ENCODE measurements around the gene TWNK. TPM values are rescaled to one million over a fixed set of nuclear protein-coding genes. Genes with fewer than 3 reads are reported as not detected.

The TWNK gene
- polyA plus RNA-seq, 4 donors: 14.5 to 15.6 (median 15.1) TPM

DNA sequence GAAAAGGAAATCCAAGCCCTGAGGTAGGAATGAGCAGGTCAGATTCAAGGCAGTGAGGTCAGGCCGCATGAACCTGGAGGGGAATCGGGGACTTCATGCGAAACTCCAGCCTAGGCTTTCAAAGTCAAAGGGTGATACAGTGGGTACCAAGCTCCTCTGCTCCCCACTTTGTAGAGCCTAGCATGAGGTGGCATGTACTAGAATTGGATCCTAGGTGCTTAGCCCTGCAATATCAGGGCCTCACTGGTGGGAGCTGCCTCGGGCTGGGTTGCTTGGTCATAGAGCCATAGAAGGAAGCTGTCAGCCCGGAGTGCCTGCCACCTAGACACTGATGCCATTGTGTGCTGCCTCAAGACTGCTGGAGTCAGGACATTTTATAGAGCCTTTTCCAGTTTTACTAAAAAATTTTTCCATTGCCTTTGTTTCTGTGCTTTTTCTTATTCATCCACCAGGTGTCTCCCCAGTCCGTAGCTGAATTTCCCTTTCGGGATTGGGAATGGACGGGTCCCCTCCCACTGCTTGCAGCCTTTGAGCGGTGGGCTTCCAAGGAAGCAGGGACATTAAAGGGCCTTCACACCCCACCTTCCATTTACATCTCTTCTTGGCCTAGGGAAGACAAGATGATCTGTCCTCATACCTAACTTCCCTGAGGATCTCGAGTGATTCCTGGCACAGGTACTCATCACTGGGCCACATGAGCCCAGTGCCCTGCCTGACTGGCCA lies 6.8 kb downstream of the TWNK start:
- DNase-seq (ENCODE audit: low read depth in 4 of 4, low spot score in 2 of 4): peak in 1 of 4 donors; percentile 61

DNA sequence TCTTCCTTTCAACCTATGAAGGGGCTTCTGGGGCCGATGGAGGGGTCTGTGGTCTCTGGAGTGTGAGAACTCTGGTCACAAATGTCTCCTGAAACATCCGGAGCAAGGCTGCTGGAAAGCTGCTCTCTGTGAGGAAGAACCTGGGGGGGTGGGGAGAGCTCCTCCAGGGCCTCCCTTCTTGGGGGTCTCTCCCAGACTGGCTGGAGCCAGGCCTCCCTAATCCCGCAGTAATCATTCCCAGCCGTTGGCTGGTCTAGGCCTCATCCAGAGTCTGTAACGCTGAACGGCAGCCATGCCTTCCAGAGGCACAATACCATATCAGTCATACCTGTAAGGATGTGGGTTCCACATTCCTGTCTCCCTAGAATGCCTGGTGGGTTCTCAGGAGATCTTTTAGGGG lies 7.8 kb downstream of the TWNK start:
- DNase-seq (ENCODE audit: low read depth in 4 of 4, low spot score in 2 of 4): no peak

DNA sequence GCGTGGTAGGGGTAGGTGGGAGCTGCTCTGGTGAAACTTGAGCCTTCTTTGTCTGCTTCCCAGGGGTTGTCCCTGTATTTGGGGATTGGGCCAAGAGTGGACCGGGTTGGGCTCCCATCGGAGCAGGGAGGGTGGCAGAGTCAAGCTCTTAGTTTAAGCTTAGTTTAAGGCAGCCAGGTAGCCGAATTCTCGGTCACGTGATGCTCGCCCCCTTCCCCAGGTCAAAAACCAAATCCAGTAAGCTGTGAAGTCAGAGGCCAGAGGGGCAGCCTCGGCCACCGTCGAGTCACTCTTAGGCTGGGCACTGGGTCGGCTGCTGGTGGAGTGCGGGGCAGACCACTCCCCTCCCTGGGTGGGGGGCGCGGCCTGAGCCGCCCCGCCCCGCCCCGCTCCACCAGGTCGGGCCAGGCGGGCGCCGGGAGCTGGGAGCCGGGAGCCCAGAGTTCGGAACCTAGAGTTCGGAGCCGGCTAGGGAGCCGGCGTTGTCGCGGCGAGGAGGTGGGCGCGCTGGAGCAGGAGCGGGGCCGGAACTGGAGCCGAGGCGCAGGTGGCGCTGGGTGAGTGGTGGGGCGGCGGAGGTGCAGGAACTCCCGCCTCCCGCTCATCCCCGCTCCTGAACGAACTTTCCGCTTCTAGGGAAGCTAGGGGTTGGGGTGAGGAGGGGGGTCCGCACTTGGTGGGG lies 9.5 kb downstream of the TWNK start:
- DNase-seq (ENCODE audit: low read depth in 4 of 4, low spot score in 2 of 4): no peak

DNA sequence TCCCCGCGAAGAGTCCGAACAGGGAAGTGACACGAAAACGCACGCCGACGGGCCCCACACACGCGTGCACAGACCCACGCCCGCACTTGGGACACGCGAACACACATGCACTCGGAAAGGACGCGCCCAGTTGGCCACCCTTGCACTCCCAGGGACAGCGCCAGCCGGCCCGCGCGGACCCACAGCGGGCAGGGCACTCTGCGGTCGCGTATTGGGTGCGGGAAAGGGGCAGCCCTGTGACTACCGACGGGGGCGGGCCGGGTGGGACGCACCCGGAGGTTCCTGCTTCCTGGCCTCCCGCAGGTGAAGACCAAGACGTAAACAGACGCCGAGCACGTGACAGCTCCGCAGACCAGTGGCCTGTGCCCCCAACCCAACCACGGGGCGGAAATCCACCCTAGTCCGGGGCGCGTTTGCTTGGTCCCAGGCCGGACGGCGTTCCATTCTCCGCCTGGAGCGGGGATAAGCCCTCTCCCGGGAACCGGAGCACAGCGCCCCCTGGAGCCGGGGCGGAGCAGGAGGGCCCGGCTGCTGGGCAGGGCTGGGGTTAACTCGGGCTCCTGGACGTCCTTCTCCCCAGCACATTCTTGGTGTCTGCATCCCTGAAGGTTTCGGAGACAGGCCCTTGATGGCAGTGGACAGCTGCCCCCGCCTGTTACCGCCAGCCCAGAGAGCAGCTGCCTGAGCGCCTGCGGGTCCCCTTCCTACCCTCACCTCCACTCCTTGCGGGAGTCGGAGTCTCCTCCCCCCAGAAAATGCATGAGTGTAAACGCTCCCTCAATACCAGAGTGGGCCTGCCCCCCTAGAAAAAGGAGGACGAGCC lies 10.2 kb downstream of the TWNK start:
- DNase-seq (ENCODE audit: low read depth in 4 of 4, low spot score in 2 of 4): peak in 1 of 4 donors; percentile 49

DNA sequence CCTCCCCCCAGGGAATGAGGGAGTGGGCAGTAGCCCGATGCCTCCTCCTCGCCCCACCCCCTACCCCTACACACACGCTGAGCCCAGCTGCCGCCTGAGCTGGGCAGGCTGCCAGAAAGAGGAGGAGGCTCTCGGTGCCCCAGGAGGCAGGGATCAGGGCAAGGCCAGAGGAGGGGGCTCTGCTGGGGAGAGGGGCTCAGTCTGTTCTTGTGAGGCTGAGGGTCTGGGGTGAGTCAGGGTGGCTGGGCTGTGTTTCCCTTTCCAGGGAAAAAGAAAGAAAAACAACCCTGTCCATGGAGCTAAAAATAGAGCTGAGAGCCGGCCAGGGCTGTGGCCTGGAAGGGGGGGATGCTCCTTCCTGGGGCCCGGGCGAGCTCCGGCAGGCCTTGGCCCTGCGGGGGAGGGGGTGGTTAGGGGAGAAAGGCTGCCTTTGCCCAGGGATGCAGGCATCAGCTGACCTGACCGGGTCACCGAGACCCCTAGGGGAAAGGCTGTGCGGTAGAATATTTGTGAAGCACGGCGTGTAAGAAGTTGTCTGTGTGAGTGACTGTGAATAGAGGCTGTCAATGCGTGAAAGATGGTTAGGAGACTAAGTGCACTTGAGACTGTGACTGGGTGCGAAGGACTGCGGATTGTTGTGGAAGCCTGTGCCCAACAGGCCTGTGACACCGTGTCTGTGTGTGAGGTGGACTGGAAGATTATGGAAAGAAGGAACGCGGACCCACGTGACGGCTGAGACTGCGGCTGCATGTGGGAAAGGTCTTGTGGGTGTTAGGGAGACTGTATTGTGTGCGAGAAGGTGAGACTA lies 11.0 kb downstream of the TWNK start:
- peak in 2 of 4 donors; percentile 82 to 86 for DNase-seq (ENCODE audit: low read depth in 4 of 4, low spot score in 2 of 4)

DNA sequence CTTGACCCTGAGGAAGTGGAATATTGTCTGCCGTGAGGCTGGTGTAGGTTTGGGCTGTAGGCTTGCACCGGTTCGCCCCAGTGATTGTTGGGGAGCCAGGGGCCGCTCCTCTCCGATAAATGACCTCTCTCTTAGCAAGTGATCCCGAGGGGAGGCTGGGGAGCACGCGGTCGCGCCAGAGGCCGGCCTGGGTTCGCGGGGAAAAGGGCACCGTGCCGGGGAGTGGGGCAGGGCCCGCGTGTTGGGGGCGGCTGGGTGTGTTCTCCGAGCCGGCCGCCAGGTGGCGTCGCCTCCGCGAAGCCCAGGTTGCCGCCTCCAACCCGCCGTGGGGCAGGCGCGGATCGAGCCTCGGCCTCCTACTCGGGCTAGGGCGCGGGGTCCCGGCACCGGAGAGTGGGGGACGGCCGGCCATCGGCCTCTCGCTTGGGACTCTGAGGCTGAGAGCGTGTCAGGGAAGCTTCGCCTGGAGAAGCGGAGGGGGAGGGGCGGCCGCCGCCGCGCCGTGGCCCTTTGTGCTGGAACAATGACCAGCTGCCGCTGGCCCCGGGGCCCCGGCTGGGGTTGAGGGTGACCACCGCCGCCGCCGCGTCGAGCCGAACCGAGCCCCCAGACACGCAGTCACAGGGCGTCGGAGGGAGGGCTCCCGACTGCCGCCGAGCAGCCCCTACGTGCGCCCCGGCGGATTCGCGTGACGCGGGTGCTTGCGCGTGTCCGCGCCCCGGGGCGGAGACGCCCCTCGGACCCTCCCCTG lies 11.8 kb downstream of the TWNK start:
- DNase-seq (ENCODE audit: low read depth in 4 of 4, low spot score in 2 of 4): peak in 1 of 4 donors; percentile 70

DNA sequence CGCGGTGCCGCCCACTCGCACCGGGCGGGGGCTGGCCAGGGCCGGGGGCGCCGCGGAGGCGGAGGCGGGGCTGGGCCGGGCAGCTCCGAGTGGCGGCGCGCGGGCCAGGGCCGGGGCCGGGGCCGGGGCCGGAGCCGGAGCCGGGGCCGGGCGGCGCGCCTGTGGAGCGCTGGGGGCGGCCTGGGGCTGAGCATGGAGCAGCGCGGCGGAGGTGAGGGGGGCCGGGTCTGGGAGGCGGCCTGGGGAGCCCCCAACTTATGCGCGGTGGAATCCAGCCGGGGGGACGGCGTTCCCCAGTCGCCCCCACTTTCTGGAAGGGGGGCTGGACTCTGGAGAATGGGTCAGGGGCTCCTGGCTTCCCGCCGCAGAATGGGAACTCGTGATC lies 12.4 kb downstream of the TWNK start, which contains the start of gene LZTS2:
Gene LZTS2 (plus strand): TSS at position 67 of the 385 bp plus-strand sequence. CDS start 2,731 bp downstream, outside the sequence.
- no peak for DNase-seq (ENCODE audit: low read depth in 4 of 4, low spot score in 2 of 4)

DNA sequence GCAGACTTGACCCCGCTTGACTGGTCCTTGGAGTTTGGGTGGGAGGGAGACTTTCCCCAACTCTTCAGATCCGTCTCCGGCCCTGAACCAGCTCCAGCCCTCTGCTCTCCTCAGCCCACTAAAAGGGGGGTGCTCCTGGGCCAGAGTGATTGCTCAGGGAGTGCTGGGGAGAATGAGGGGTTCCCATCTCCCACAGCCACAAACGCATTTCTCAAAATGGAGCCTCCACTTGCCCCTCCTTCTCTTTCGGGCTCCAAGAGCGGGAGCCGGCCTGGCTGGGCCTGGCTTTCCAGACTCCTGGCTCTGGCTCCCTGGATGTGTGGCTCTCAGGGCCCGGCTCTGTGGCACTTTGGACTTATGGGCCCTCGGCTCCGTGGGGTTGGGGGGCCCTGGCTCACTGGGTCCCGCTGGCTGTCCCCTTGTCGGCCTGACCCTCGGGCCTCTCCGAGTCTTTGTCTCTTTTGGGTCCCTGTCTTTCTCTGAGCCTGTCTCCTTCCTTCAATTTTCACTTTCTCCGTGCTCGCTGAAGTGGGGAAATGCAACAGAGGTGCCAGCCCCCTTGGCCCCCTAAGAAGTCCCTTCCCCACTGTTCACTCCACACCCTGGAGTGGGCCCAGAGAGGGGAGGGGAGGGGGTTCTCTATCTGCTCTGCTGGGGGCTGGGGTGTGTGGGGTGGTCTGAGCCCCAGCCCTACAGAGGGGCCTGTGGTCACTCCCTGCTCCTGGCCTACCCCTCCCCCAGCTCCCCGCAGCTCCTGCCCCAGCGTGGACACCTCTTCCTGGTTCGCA lies 13.0 kb downstream of the TWNK start:
- no peak for DNase-seq (ENCODE audit: low read depth in 4 of 4, low spot score in 2 of 4)

DNA sequence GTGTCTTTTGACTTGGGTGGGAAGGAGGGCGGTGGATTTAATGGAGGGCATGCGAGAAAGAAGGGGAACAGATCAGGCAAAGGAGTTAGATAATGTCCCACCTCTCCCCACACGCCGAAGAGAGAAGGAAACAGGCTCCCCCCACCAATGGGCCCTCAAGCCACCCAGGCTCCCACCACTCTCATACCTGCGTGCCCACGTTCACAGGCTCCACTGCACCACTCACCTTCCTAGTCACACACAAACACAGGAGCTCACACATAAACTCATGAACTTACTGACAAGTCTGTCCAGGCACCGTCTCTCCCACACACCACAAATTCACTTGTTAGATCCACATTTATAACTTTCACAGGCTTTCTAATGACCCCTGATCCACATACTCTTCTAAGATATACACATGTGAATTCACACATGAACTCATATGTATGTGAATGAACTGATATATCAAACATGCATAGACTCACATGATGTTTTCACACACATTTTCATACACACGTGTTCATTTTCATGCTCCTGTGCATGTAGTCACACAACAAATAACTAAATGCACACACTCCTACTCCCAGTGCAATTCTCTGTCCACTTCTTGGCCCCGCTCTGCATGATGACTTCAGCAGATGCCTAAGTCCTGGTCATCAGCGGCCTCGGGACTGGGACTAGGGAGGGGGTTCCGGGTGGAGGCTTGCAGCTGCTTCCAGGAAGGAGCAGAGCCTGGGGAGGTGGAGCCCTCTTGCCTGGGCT lies 13.7 kb downstream of the TWNK start:
- DNase-seq (ENCODE audit: low read depth in 4 of 4, low spot score in 2 of 4): peak in 1 of 4 donors; percentile 79

DNA sequence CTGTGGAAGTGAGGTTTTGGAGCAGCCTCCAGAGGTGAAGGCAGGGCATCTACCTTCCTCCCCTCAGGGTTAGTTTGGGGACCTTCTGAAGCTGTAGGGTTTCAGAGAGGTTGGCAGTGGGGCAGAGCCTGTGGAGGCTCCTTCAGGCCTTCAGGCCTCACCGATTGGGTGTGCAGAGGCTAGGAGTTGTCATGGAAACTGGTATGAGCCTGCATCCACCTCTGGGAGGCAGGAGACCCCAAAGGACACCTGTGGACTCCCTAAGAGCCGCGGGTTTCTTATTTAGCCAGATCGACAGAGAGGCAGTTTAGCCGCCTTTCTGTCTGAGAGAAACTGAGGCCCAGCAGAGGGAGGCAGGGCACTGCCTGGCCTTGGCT lies 14.3 kb downstream of the TWNK start:
- no peak for DNase-seq (ENCODE audit: low read depth in 4 of 4, low spot score in 2 of 4)

DNA sequence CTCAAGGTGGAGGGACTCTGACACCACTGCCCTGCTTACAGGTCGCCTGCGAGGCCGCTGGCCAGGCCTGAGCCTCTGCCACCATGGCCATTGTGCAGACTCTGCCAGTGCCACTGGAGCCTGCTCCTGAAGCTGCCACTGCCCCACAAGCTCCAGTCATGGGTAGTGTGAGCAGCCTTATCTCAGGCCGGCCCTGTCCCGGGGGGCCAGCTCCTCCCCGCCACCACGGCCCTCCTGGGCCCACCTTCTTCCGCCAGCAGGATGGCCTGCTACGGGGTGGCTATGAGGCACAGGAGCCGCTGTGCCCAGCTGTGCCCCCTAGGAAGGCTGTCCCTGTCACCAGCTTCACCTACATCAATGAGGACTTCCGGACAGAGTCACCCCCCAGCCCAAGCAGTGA lies 15.1 kb downstream of the TWNK start:
- DNase-seq (ENCODE audit: low read depth in 4 of 4, low spot score in 2 of 4): no peak

DNA sequence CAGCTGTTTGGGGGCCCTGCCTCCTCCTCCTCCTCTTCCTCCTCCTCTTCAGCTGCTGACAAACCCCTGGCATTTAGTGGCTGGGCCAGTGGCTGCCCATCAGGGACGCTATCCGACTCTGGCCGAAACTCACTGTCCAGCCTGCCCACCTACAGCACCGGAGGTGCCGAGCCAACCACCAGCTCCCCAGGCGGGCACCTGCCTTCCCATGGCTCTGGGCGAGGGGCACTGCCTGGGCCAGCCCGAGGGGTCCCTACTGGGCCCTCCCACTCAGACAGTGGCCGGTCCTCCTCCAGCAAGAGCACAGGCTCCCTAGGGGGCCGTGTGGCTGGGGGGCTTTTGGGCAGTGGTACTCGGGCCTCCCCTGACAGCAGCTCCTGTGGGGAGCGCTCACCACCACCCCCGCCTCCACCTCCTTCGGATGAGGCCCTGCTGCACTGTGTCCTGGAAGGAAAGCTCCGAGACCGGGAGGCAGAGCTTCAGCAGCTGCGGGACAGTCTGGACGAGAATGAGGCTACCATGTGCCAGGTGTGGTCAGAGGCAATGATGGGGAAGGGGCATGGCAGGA lies 16.4 kb downstream of the TWNK start:
- DNase-seq (ENCODE audit: low read depth in 4 of 4, low spot score in 2 of 4): no peak

DNA sequence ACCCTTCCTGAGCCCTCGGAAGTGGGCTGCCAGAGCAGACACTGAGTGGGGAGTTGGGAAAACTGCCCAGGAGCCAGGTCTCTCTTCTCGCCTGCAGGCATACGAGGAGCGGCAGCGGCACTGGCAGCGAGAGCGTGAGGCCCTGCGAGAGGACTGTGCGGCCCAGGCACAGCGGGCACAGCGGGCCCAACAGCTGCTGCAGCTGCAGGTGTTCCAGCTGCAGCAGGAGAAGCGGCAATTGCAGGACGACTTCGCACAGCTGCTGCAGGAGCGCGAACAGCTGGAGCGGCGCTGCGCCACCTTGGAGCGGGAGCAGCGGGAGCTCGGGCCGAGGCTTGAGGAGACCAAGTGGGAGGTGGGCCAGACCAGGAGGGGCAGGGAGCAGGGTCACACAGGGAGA lies 18.0 kb downstream of the TWNK start:
- DNase-seq (ENCODE audit: low read depth in 4 of 4, low spot score in 2 of 4): no peak

DNA sequence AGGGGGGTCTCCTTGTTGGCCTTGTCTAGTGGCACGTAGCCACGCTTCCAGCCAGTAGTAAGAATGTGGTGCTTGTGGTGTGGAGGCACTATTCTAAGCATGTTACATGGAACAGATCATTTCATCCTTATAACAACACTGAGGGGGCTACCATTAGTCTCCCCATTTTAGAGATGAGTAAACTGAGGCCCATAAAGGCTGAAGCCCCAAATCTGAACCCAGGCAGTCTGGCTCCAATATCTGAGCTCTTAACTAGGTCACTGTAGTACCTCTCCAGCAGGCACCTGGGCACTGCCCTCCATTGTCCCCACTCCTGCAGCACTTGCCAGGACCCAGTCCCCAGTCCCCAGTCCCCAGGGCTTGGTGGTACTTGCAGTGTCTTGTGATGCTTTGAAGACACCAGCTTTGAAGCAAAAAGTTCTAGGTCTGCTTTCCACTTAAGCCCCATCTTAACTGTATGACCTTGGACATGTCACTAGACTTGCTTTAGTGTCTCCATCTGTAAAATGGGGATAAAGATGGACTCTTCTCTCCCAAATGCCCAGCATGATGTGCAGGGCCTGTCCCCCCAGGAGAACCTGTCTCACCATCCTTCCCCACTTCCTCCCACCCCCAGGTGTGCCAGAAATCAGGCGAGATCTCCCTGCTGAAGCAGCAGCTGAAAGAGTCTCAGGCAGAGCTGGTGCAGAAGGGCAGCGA lies 18.7 kb downstream of the TWNK start:
- DNase-seq (ENCODE audit: low read depth in 4 of 4, low spot score in 2 of 4): no peak

DNA sequence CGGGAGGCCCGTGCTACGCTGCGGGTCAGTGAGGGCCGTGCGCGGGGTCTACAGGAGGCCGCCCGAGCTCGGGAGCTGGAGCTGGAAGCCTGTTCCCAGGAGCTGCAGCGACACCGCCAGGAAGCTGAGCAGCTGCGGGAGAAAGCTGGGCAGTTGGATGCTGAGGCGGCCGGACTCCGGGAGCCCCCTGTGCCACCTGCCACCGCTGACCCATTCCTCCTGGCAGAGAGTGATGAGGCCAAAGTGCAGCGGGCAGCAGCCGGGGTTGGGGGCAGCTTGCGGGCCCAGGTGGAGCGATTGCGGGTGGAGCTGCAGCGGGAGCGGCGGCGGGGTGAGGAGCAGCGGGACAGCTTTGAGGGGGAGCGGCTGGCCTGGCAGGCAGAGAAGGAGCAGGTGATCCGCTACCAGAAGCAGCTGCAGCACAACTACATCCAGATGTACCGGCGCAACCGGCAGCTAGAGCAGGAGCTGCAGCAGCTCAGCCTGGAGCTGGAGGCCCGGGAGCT lies 19.3 kb downstream of the TWNK start:
- DNase-seq (ENCODE audit: low read depth in 4 of 4, low spot score in 2 of 4): no peak

DNA sequence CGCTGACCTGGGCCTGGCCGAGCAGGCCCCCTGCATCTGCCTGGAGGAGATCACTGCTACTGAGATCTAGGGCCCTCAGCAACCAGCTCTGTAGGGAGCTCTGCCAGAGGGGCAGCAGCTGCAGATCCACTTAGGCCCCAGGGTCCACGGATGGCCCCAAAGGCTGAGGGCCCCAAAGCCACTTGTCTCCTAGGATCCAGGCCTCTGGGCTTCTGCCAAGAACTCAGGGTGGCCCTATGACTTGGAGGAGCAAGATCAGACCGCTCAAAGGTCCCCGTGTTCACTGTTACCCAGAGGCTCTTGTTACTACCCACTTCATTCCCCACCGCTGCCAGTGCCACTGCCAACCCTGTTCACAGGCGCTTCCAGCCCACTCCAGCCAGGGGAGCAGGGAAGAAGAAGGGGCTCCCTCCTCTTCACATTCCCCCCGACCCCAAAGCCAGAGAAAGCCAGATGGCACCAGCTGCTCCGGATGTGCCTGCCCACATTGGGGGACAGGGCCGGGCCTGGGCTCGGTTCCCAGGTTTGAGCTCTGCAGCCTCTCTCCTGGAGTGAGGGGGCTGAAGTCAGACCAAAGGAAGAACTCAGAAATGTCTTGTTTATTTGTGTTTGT lies 19.9 kb downstream of the TWNK start:
- no peak for DNase-seq (ENCODE audit: low read depth in 4 of 4, low spot score in 2 of 4)

Data from left renal cortex interstitium (tissue), 4 donors.